Measurements from ENCODE around the gene NCOR1. TPM values are rescaled to one million over a fixed set of nuclear protein-coding genes. Genes with fewer than 3 reads are reported as not detected.

Gene NCOR1
- total and polyA plus RNA-seq, 9 of the 15 experiments (the other 6 are each of a cell fraction or from before 2014, with no cell fraction given), result 20.2 to 66.5 (median 50.9) TPM

- no peaks in the 10 kb centered on the region for H3K4me1 ChIP-seq (replicated peaks in 1 of 2; ENCODE audit: control insufficient read depth in 2 of 2, insufficient read depth in 2 of 2, low read length in 2 of 2)
- H3K9me1 ChIP-seq (ENCODE audit: control insufficient read depth, insufficient read depth, low read length), result no peaks in the 10 kb centered on the region
- DNase-seq (ENCODE audit: extremely low read depth in 1 of 4, low spot score in 3 of 4) (no peak), ATAC-seq (no peak), FAIRE-seq (no peak)
- no peaks in the 10 kb centered on the region for H3K27me3 ChIP-seq (ENCODE audit: control insufficient read depth in 2 of 2, insufficient read depth in 2 of 2, low read length in 2 of 2)
- no peak overlapping the region for H3K4me3 ChIP-seq
- POLR2A ChIA-PET, result no interaction called here
- peaks cover 69% of the 10 kb centered on the region for H3K36me3 ChIP-seq (ENCODE audit: control insufficient read depth, insufficient read depth, low read length)
- no peaks in the 10 kb centered on the region for H4K20me1 ChIP-seq (replicated peaks; ENCODE audit: control insufficient read depth, insufficient read depth, low read length)
- no peaks in the 10 kb centered on the region for H3K79me2 ChIP-seq (ENCODE audit: control insufficient read depth, insufficient read depth, low read length)
- no peaks in the 10 kb centered on the region for H3K9me3 ChIP-seq (replicated peaks; ENCODE audit: control insufficient read depth, insufficient read depth, low read depth, low read length)
- no peak overlapping the region for H3K9ac ChIP-seq (ENCODE audit: insufficient read depth in 1 of 2, low read depth in 2 of 2, low read length in 2 of 2)
- CTCF ChIA-PET (ENCODE audit: low intra/inter-chr PET ratio), result no interaction called here
- H3K27ac ChIP-seq (ENCODE audit: extremely low read depth, low read depth, low read length), result no peak overlapping the region
- H3K4me2 ChIP-seq (ENCODE audit: insufficient read depth, low read length), result no peak overlapping the region
- no peak for TF ChIP-seq MEIS2 (IDR thresholded peaks at IDR 0.05; ENCODE audit: partially characterized antibody)
- WGBS (ENCODE audit: insufficient coverage, low coverage, missing lambda C conversion rate), result 100% methylated on average over 1 of the region's 1 CpG
- H2AFZ ChIP-seq (ENCODE audit: low read depth, low read length), result no peak overlapping the region
- intact Hi-C loops (cut with micrococcal nuclease) (no loop called here), in situ Hi-C loops (cut with MboI) (no loop called here)
- BruUV-seq (replicated peaks), result no TSS peak
Observed at GRCh38 chr17:16072031-16072430, 143.3 kb downstream of the NCOR1 start.

DNA sequence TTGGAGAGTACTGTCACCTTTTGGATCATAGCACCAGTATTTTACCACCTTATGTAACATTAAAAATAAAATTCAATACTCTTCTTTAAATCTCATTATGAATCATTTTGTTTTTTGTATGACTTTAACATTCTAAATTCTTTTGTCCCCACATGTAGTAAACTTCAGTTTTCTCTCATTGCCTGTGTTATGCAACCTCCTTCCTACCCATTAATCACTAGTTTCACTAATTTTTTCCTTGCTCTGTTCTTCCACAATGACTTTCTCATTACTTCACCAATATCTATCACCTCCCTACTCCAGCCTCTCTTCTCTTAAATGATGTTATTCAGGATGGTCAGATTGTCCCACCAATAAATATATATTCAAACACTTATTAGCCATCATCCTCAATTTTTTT lies 147.0 kb downstream of the NCOR1 start:
- in situ Hi-C loops (cut with MboI), result no loop called here

More for the DNA sequence above, 147.0 kb downstream of the NCOR1 start:
- no peaks in the 10 kb centered on the region for H3K79me2 ChIP-seq (ENCODE audit: control insufficient read depth, insufficient read depth, low read length)
- no peaks in the 10 kb centered on the region for H3K9me1 ChIP-seq (ENCODE audit: control insufficient read depth, insufficient read depth, low read length)
- H3K4me3 ChIP-seq, result no peak overlapping the region
- H3K9me3 ChIP-seq (replicated peaks; ENCODE audit: control insufficient read depth, insufficient read depth, low read depth, low read length), result no peaks in the 10 kb centered on the region
- H3K4me2 ChIP-seq (ENCODE audit: insufficient read depth, low read length), result no peak overlapping the region
- no peaks in the 10 kb centered on the region for H4K20me1 ChIP-seq (replicated peaks; ENCODE audit: control insufficient read depth, insufficient read depth, low read length)
- no TSS peak for BruUV-seq (replicated peaks)
- peaks cover 80% of the 10 kb centered on the region for H3K36me3 ChIP-seq (ENCODE audit: control insufficient read depth, insufficient read depth, low read length)
- no peak for FAIRE-seq
- POLR2A ChIA-PET, result interaction anchor here (0.5 kb wide), 1 partner anchor 34 kb away, joined by 4 read pairs; no protein-coding TSS in a partner anchor
- no peaks in the 10 kb centered on the region for H3K4me1 ChIP-seq (replicated peaks in 1 of 2; ENCODE audit: control insufficient read depth in 2 of 2, insufficient read depth in 2 of 2, low read length in 2 of 2)
- CTCF ChIA-PET (ENCODE audit: low intra/inter-chr PET ratio), result no interaction called here
- no peaks in the 10 kb centered on the region for H3K27me3 ChIP-seq (ENCODE audit: control insufficient read depth in 2 of 2, insufficient read depth in 2 of 2, low read length in 2 of 2)
- H2AFZ ChIP-seq (ENCODE audit: low read depth, low read length), result no peak overlapping the region
- no peak for ATAC-seq
- DNase-seq (ENCODE audit: extremely low read depth in 1 of 4, low spot score in 3 of 4), result no peak
- TF ChIP-seq YBX1 (IDR thresholded peaks at IDR 0.05) (no peak), BCL6 (CRISPR knock-in tag; IDR thresholded peaks at IDR 0.05) (no peak), ATF1 (CRISPR knock-in tag; IDR thresholded peaks at IDR 0.05) (no peak), ATF1 (tag; IDR thresholded peaks at IDR 0.05) (no peak), CCNT2 (IDR thresholded peaks at IDR 0.05; ENCODE audit: borderline replicate concordance, extremely low read depth, insufficient read length, low read depth, low read length) (no peak), SP1 (CRISPR knock-in tag; IDR thresholded peaks at IDR 0.05) (no peak), TBL1XR1 (IDR thresholded peaks at IDR 0.05; ENCODE audit: low read length in 2 of 2) (no peak), ZNF398 (CRISPR knock-in tag; IDR thresholded peaks at IDR 0.05) (no peak), MAFK (IDR thresholded peaks at IDR 0.05; ENCODE audit: low read length) (no peak), PTBP1 (IDR thresholded peaks at IDR 0.05; ENCODE audit: low read depth, low read length) (no peak), NONO (IDR thresholded peaks at IDR 0.05; ENCODE audit: low read depth in 2 of 2, low read length in 1 of 2) (no peak), ZNF507 (tag; conservative IDR thresholded peaks at IDR 0.05) (no peak), ZNF740 (CRISPR knock-in tag; IDR thresholded peaks at IDR 0.05) (no peak), ZNF740 (tag; IDR thresholded peaks at IDR 0.05) (no peak), ZNF668 (CRISPR knock-in tag; IDR thresholded peaks at IDR 0.05) (no peak)
- H3K9ac ChIP-seq (ENCODE audit: insufficient read depth in 1 of 2, low read depth in 2 of 2, low read length in 2 of 2), result no peak overlapping the region
- no peak overlapping the region for H3K27ac ChIP-seq (ENCODE audit: extremely low read depth, low read depth, low read length)
- intact Hi-C loops (cut with micrococcal nuclease), result no loop called here
